HG02588 (cell line): ENCODE measurements around the gene ANKRD28.
"Not testable (repeated sequence)": the region's sequence is repeated elsewhere in the genome, so short reads cannot be mapped to it uniquely, and the experiment has no call there.

ENCODE experiments used
- ATAC-seq: cut with Tn5 transposase; IDR thresholded peaks from one replicate; pipeline ENCODE4 v1.9.1; 2021; ENCODE audit warnings: mild to moderate bottlenecking, moderate library complexity; ENCODE audit not compliant: unreplicated experiment

Gene ANKRD28

GRCh38 chr3:15797642-15798303, at the start of gene ANKRD28:
Gene ANKRD28 (minus strand): TSS chr3:15797979. CDS start chr3:15796521, 1,458 bp downstream.
- ATAC-seq: no peak

- no peak for ATAC-seq
Measured at GRCh38 chr3:15847239-15847638, 49.5 kb upstream of the ANKRD28 start.

- no peak for ATAC-seq
Measured at GRCh38 chr3:15846606-15847005, 48.8 kb upstream of the ANKRD28 start.

GRCh38 chr3:15845475-15845874, 47.7 kb upstream of the ANKRD28 start:
- ATAC-seq: no peak

GRCh38 chr3:15844889-15845288, 47.1 kb upstream of the ANKRD28 start:
- no peak for ATAC-seq

GRCh38 chr3:15841091-15841973, 43.6 kb upstream of the ANKRD28 start:
- ATAC-seq: not testable (repeated sequence)

- no peak for ATAC-seq
Measured at GRCh38 chr3:15839568-15839967, 41.8 kb upstream of the ANKRD28 start.

- ATAC-seq: no peak
Measured at GRCh38 chr3:15831927-15832326, 34.1 kb upstream of the ANKRD28 start.

- no peak for ATAC-seq
Measured at GRCh38 chr3:15825016-15825415, 27.2 kb upstream of the ANKRD28 start.

GRCh38 chr3:15823092-15823491, 25.3 kb upstream of the ANKRD28 start:
- no peak for ATAC-seq

- ATAC-seq: no peak
Measured at GRCh38 chr3:15822281-15822680, 24.5 kb upstream of the ANKRD28 start.

- ATAC-seq: no peak
Measured at GRCh38 chr3:15820911-15821310, 23.1 kb upstream of the ANKRD28 start.

GRCh38 chr3:15819576-15819975, 21.8 kb upstream of the ANKRD28 start:
- no peak for ATAC-seq

- ATAC-seq: no peak
Measured at GRCh38 chr3:15819043-15819442, 21.3 kb upstream of the ANKRD28 start.

- no peak for ATAC-seq
Measured at GRCh38 chr3:15815696-15816095, 17.9 kb upstream of the ANKRD28 start.

- ATAC-seq: not testable (repeated sequence)
Measured at GRCh38 chr3:15813079-15813478, 15.3 kb upstream of the ANKRD28 start.

GRCh38 chr3:15812183-15812582, 14.4 kb upstream of the ANKRD28 start:
- no peak for ATAC-seq

GRCh38 chr3:15810702-15811101, 12.9 kb upstream of the ANKRD28 start:
- no peak for ATAC-seq

- ATAC-seq: no peak
Measured at GRCh38 chr3:15809313-15809712, 11.5 kb upstream of the ANKRD28 start.

GRCh38 chr3:15808679-15809310, 11.0 kb upstream of the ANKRD28 start:
- no peak for ATAC-seq

- peak; percentile 75 for ATAC-seq
Measured at GRCh38 chr3:15805756-15806266, 8.0 kb upstream of the ANKRD28 start.
